Rectal smooth muscle tissue (tissue), 1 donor: ENCODE results near the gene CPO.

Source experiments
- H3K27ac ChIP-seq: one replicate; pipeline ENCODE4 v1.7.0; 2013; ENCODE audit warnings: low read depth, low read length, inconsistent platforms
- H3K27me3 ChIP-seq: one replicate; pipeline ENCODE4 v1.7.0; 2013; ENCODE audit warnings: low read length; ENCODE audit not compliant: control insufficient read depth, insufficient read depth
- H3K36me3 ChIP-seq: one replicate; pipeline ENCODE4 v1.7.0; 2013; ENCODE audit warnings: low read length; ENCODE audit not compliant: control insufficient read depth, insufficient read depth
- H3K4me1 ChIP-seq: one replicate; pipeline ENCODE4 v1.7.0; 2013; ENCODE audit warnings: low read length; ENCODE audit not compliant: control insufficient read depth, insufficient read depth
- H3K4me3 ChIP-seq: one replicate; pipeline ENCODE4 v1.7.0; 2013; ENCODE audit warnings: low read length
- H3K9ac ChIP-seq: one replicate; pipeline ENCODE4 v1.7.0; 2013; ENCODE audit warnings: low read length

Gene CPO

GRCh38 chr2:206991070-206991469 is 51.8 kb downstream of the CPO start:
- no peaks in the 10 kb centered on the region for H3K36me3 ChIP-seq
- H3K4me1 ChIP-seq: peaks cover 3% of the 10 kb centered on the region
- H3K9ac ChIP-seq: no peak overlapping the region
- H3K4me3 ChIP-seq: no peak overlapping the region
- H3K27ac ChIP-seq: no peak overlapping the region
- no peaks in the 10 kb centered on the region for H3K27me3 ChIP-seq

DNA sequence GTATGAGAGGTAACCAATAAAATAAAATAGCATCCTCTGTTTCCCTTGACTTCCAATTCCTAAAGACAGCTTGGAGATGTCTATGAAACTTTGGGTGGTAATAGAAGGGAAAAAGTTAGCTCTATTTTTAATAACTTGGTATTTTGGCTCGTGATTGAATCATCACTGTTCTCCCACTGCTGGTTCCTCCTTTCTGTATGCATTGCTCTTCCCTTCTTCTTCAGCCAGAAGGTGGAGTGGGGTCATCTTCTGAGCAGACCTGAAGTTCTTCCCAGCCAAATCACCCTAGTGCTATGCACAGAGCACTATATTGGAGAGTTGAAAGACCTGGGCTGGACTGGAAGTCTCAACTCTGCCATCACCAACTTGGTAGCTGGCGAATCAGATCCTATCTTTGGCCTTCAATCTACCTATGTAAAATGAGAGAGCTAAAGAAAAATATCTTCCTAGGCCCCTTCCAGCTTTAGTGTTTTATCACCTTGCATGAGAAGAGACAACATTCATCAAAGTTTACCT is 54.1 kb downstream of the CPO start:
- Histone ChIP-seq H3K27me3 (no peaks in the 10 kb centered on the region), H3K4me3 (no peak overlapping the region), H3K36me3 (no peaks in the 10 kb centered on the region), H3K9ac (no peak overlapping the region), H3K4me1 (peaks cover 3% of the 10 kb centered on the region), H3K27ac (no peak overlapping the region)

- Histone ChIP-seq H3K4me3 (no peak overlapping the region), H3K36me3 (no peaks in the 10 kb centered on the region), H3K27ac (no peak overlapping the region), H3K4me1 (peaks cover 3% of the 10 kb centered on the region), H3K27me3 (no peaks in the 10 kb centered on the region), H3K9ac (no peak overlapping the region)
Observed at GRCh38 chr2:206993964-206994363, 54.6 kb downstream of the CPO start.

DNA sequence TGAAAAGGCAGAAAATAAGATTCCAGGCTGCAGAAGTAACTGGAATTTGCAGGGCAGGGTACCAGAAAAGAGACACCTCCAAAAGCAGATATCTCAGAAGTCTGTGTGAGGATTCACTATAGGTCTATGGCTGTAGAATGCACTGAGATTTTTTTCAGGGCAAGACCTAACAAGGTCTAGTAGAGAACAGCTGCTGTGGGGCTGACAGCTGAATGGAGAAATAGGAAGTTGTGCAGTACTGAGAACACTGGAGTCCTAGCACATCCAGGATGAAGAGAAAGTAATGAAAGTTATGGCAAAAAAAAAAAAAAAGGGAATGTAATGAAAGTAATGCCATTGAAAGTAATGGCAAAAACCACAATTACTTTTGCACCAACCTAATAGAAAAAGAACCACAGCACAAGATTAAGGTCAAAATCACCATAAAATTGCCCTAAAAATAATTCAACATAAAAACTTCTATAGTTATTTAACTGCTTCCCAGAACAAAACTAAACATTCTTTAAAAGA is 57.3 kb downstream of the CPO start:
- Histone ChIP-seq H3K9ac (no peak overlapping the region), H3K27me3 (no peaks in the 10 kb centered on the region), H3K4me1 (no peaks in the 10 kb centered on the region), H3K27ac (no peak overlapping the region), H3K36me3 (no peaks in the 10 kb centered on the region), H3K4me3 (no peak overlapping the region)

- Histone ChIP-seq H3K9ac (no peak overlapping the region), H3K4me1 (no peaks in the 10 kb centered on the region), H3K36me3 (no peaks in the 10 kb centered on the region), H3K4me3 (no peak overlapping the region), H3K27me3 (no peaks in the 10 kb centered on the region), H3K27ac (no peak overlapping the region)
Observed at GRCh38 chr2:207008105-207008990, 69.0 kb downstream of the CPO start.

DNA sequence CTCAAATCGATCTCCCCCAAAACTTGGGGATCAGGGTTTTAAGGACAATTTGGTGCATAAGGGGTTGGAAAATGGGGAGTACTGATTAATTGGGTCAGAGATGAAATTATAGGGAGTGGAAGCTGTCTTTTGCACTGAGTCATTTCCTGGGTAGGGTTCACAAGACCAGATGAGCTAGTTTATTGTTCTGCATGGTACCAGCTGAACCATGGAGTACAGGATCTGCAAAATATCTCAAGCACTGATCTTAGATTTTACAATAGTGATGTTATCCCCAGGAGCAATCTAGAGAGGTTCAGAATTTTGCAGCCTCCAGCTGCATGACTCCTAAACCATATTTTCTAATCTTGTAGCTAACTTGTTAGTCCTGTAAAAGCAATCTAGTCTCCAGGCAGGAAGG is 73.1 kb downstream of the CPO start:
- no peak overlapping the region for H3K4me3 ChIP-seq
- no peak overlapping the region for H3K27ac ChIP-seq
- no peak overlapping the region for H3K9ac ChIP-seq
- no peaks in the 10 kb centered on the region for H3K27me3 ChIP-seq
- no peaks in the 10 kb centered on the region for H3K4me1 ChIP-seq
- H3K36me3 ChIP-seq: no peaks in the 10 kb centered on the region

GRCh38 chr2:207014424-207014823 is 75.1 kb downstream of the CPO start:
- Histone ChIP-seq H3K4me3 (no peak overlapping the region), H3K36me3 (no peaks in the 10 kb centered on the region), H3K4me1 (no peaks in the 10 kb centered on the region), H3K27me3 (no peaks in the 10 kb centered on the region), H3K27ac (no peak overlapping the region), H3K9ac (no peak overlapping the region)

DNA sequence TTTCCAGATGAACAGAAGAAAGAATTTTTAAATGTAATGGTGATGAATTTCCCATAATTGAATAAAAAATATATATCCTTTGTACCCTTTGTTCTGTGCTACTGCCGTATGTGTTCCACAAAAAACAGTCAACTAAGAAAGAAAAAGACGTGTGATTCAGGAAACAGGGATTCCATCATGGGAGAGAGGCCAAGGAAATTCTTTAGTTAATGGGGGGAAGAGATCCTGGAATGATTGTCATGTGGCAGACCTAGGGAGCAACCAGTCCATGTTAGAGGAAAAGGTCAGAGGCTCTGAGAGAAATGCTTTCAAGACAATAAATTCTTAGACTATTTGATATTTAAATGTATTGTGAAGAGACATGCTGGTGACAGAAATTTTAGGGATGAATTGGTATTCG is 76.6 kb downstream of the CPO start:
- no peaks in the 10 kb centered on the region for H3K36me3 ChIP-seq
- H3K27ac ChIP-seq: no peak overlapping the region
- no peaks in the 10 kb centered on the region for H3K4me1 ChIP-seq
- H3K4me3 ChIP-seq: no peak overlapping the region
- H3K9ac ChIP-seq: no peak overlapping the region
- no peaks in the 10 kb centered on the region for H3K27me3 ChIP-seq
